Measurements from ENCODE around the gene FAM72D. TPM values are rescaled to one million over a fixed set of nuclear protein-coding genes. Genes with fewer than 3 reads are reported as not detected.
"Not testable (repeated sequence)": the region's sequence is repeated elsewhere in the genome, so short reads cannot be mapped to it uniquely, and the experiment has no call there.

Gene FAM72D
- total and polyA plus RNA-seq, 11 donors: 0.06 to 0.35 (median 0.14) TPM; not detected in 6

- H3K9me3 ChIP-seq; H3K4me1 ChIP-seq; ATAC-seq; H3K36me3 ChIP-seq; intact Hi-C loops (cut with DNase I); H3K27me3 ChIP-seq: not testable (repeated sequence)
- Histone ChIP-seq H3K27ac (peak overlapping the region in 10 of 12 donors; percentile 10 to 68 (median 60)), H3K4me3 (peak overlapping the region in 11 of 12 donors; percentile 24 to 63 (median 50))
- DNase-seq: peak; percentile 72 to 82 (median 81)
- 0% methylated on average over 2 to 26 of the region's 47 CpGs for WGBS, 4 donors
Observed at GRCh38 chr1:145093517-145094149, 2.1 kb upstream of the FAM72D start.

- intact Hi-C loops (cut with DNase I): not testable (repeated sequence)
- 0% methylated on average over 7 to 12 of the region's 46 CpGs; no CpG with 5 or more reads in 1 of the 4 donors for WGBS, 4 donors
Observed at GRCh38 chr1:145094655-145095211, 1.0 kb upstream of the FAM72D start.

GRCh38 chr1:145101725-145102124 lies 6.0 kb downstream of the FAM72D start:
- intact Hi-C loops (cut with DNase I); H3K4me3 ChIP-seq; DNase-seq; H3K36me3 ChIP-seq; H3K27ac ChIP-seq; H3K9me3 ChIP-seq; ATAC-seq; H3K27me3 ChIP-seq; H3K4me1 ChIP-seq: not testable (repeated sequence)
- 100% methylated on average over 1 of the region's 1 CpG; no CpG with 5 or more reads in 3 of the 4 donors for WGBS, 4 donors

More at GRCh38 chr1:145094655-145095211, 1.0 kb upstream of the FAM72D start:
- Histone ChIP-seq H3K4me3 (peak overlapping the region in 11 of 12 donors; percentile 27 to 62 (median 50)), H3K27ac (peak overlapping the region in 4 of 12 donors; percentile 27 to 70 (median 70))
- not testable (repeated sequence) for H3K4me1 ChIP-seq, H3K36me3 ChIP-seq, H3K27me3 ChIP-seq, H3K9me3 ChIP-seq
- peak; percentile 9 to 51 (median 21) for DNase-seq
- ATAC-seq: peak; percentile 17 to 50 (median 44)

- H3K27ac ChIP-seq; H3K27me3 ChIP-seq; H3K4me3 ChIP-seq; DNase-seq; H3K36me3 ChIP-seq; H3K9me3 ChIP-seq; intact Hi-C loops (cut with DNase I); H3K4me1 ChIP-seq; ATAC-seq: not testable (repeated sequence)
- no CpG with 5 or more reads among the region's 2 CpGs for WGBS, 4 donors
Observed at GRCh38 chr1:145103294-145103693, 7.5 kb downstream of the FAM72D start.

GRCh38 chr1:145111674-145112073 lies 15.9 kb downstream of the FAM72D start:
- WGBS, 4 donors: no CpG with 5 or more reads among the region's 3 CpGs

GRCh38 chr1:145112703-145113102 lies 16.9 kb downstream of the FAM72D start:
- DNase-seq; H3K27me3 ChIP-seq; H3K4me1 ChIP-seq; H3K27ac ChIP-seq; intact Hi-C loops (cut with DNase I); H3K4me3 ChIP-seq; ATAC-seq; H3K36me3 ChIP-seq; H3K9me3 ChIP-seq: not testable (repeated sequence)
- no CpG with 5 or more reads among the region's 3 CpGs for WGBS, 4 donors

More at GRCh38 chr1:145111674-145112073, 15.9 kb downstream of the FAM72D start:
- DNase-seq; H3K27me3 ChIP-seq; H3K4me1 ChIP-seq; H3K4me3 ChIP-seq; intact Hi-C loops (cut with DNase I); H3K27ac ChIP-seq; H3K36me3 ChIP-seq; ATAC-seq; H3K9me3 ChIP-seq: not testable (repeated sequence)

- intact Hi-C loops (cut with DNase I); H3K4me3 ChIP-seq; H3K9me3 ChIP-seq; ATAC-seq; H3K4me1 ChIP-seq; H3K27ac ChIP-seq; H3K27me3 ChIP-seq; H3K36me3 ChIP-seq; DNase-seq: not testable (repeated sequence)
- no CpG with 5 or more reads among the region's 1 CpG for WGBS, 4 donors
Observed at GRCh38 chr1:145114560-145115057, 18.8 kb downstream of the FAM72D start.

- H3K4me3 ChIP-seq; DNase-seq; H3K36me3 ChIP-seq; intact Hi-C loops (cut with DNase I); H3K27ac ChIP-seq; H3K27me3 ChIP-seq; H3K4me1 ChIP-seq; H3K9me3 ChIP-seq: not testable (repeated sequence)
- no CpG with 5 or more reads among the region's 6 CpGs for WGBS, 4 donors
- ATAC-seq: peak in 1 of 4 donors; percentile 27
Observed at GRCh38 chr1:145115587-145116493, 20.1 kb downstream of the FAM72D start.

GRCh38 chr1:145119842-145120241 lies 24.1 kb downstream of the FAM72D start:
- WGBS, 4 donors: no CpG with 5 or more reads among the region's 3 CpGs

GRCh38 chr1:145122344-145123061 lies 26.7 kb downstream of the FAM72D start:
- H3K27me3 ChIP-seq; H3K27ac ChIP-seq; H3K36me3 ChIP-seq; H3K4me3 ChIP-seq; H3K4me1 ChIP-seq; H3K9me3 ChIP-seq; intact Hi-C loops (cut with DNase I); DNase-seq: not testable (repeated sequence)
- ATAC-seq: peak in 1 of 4 donors; percentile 28
- WGBS, 4 donors: no CpG with 5 or more reads among the region's 7 CpGs

More at GRCh38 chr1:145119842-145120241, 24.1 kb downstream of the FAM72D start:
- DNase-seq; H3K36me3 ChIP-seq; H3K27me3 ChIP-seq; intact Hi-C loops (cut with DNase I); H3K4me1 ChIP-seq; H3K9me3 ChIP-seq; H3K27ac ChIP-seq; H3K4me3 ChIP-seq: not testable (repeated sequence)
- ATAC-seq: peak in 1 of 4 donors; percentile 15

Data from heart left ventricle (tissue), 16 donors.